Dermis microvascular lymphatic vessel endothelial cell (primary cell): ENCODE data around the gene OR10H5. TPM values are rescaled to one million over a fixed set of nuclear protein-coding genes. Genes with fewer than 3 reads are reported as not detected.
"Not testable (repeated sequence)": the region's sequence is repeated elsewhere in the genome, so short reads cannot be mapped to it uniquely, and the experiment has no call there.

Source experiments
- DNase-seq, 2 donors: peaks; one replicate each; pipeline versions ENCODE4 v3.0.0 to v3.0.0-alpha.2; 2010; ENCODE audit warnings: low read depth in 2 of 2
- total RNA-seq: library from RNA; depleted of rRNA; stranded (reverse); fragments of >200 nt; gene quantifications from 2 replicates; pipeline ENCODE4 v1.2.1, GENCODE V29; 2014

OR10H5 gene
- not detected in 2 replicates for total RNA-seq

GRCh38 chr19:15787611-15788155 lies at the start of gene OR10H5:
OR10H5 (plus strand) TSS chr19:15787661; CDS start chr19:15794049, 6,388 bp downstream.
- no peak for DNase-seq

GRCh38 chr19:15737722-15738121 lies 49.7 kb upstream of the OR10H5 start, which contains the start of gene OR10H3:
OR10H3 (plus strand) TSS chr19:15737985; CDS start chr19:15741393, 3,408 bp downstream.
- no peak for DNase-seq

GRCh38 chr19:15740785-15741184 lies 46.7 kb upstream of the OR10H5 start:
- DNase-seq: no peak

- no peak for DNase-seq
Observed at GRCh38 chr19:15748239-15748638, 39.2 kb upstream of the OR10H5 start.

GRCh38 chr19:15758379-15758778 lies 29.1 kb upstream of the OR10H5 start:
- DNase-seq: no peak

GRCh38 chr19:15759962-15760565 lies 27.4 kb upstream of the OR10H5 start:
- DNase-seq: no peak

GRCh38 chr19:15769586-15769985 lies 17.9 kb upstream of the OR10H5 start:
- DNase-seq: no peak

GRCh38 chr19:15774159-15774558 lies 13.3 kb upstream of the OR10H5 start:
- not testable (repeated sequence) for DNase-seq

GRCh38 chr19:15775249-15775648 lies 12.2 kb upstream of the OR10H5 start:
- no peak for DNase-seq

- DNase-seq: no peak
Observed at GRCh38 chr19:15776264-15776663, 11.2 kb upstream of the OR10H5 start.

GRCh38 chr19:15776991-15777970 lies 10.2 kb upstream of the OR10H5 start:
- no peak for DNase-seq

GRCh38 chr19:15779756-15780476 lies 7.5 kb upstream of the OR10H5 start:
- no peak for DNase-seq

GRCh38 chr19:15780610-15781418 lies 6.6 kb upstream of the OR10H5 start:
- no peak for DNase-seq

- no peak for DNase-seq
Observed at GRCh38 chr19:15781661-15782060, 5.8 kb upstream of the OR10H5 start.

GRCh38 chr19:15782211-15782610 lies 5.2 kb upstream of the OR10H5 start:
- DNase-seq: no peak

- not testable (repeated sequence) for DNase-seq
Observed at GRCh38 chr19:15782896-15783295, 4.6 kb upstream of the OR10H5 start.

- DNase-seq: no peak
Observed at GRCh38 chr19:15788594-15789270, 1.3 kb downstream of the OR10H5 start.

- DNase-seq: no peak
Observed at GRCh38 chr19:15790096-15790495, 2.6 kb downstream of the OR10H5 start.

GRCh38 chr19:15794279-15794678 lies 6.8 kb downstream of the OR10H5 start:
- not testable (repeated sequence) for DNase-seq

- peak; percentile 3 to 11 for DNase-seq
Observed at GRCh38 chr19:15810335-15810734, 22.9 kb downstream of the OR10H5 start.
